ENCODE results near the gene SPTBN1.

SPTBN1 gene

DNA sequence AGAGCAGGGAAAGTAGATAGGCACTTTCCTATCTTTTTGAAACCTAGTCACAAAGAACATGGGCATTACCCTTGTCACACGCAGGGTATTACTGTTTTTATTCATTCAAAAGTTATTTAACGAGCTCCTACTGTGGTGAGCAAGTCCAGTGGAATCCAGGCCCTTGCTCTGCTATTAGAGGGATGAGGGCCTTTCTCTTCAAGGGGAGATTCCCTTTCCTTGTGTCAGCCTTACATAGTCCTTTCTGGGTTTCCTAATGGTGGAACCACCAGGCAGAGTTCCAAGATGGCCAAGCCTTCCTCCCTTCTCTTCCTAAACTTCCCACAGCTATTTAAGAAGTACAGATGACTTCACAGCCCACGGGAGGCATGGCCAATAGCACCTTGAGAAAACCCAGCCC, 64.6 kb downstream of the SPTBN1 start:
- H3K4me3 ChIP-seq (ENCODE audit: low read depth, low read length) = no peak overlapping the region

DNA sequence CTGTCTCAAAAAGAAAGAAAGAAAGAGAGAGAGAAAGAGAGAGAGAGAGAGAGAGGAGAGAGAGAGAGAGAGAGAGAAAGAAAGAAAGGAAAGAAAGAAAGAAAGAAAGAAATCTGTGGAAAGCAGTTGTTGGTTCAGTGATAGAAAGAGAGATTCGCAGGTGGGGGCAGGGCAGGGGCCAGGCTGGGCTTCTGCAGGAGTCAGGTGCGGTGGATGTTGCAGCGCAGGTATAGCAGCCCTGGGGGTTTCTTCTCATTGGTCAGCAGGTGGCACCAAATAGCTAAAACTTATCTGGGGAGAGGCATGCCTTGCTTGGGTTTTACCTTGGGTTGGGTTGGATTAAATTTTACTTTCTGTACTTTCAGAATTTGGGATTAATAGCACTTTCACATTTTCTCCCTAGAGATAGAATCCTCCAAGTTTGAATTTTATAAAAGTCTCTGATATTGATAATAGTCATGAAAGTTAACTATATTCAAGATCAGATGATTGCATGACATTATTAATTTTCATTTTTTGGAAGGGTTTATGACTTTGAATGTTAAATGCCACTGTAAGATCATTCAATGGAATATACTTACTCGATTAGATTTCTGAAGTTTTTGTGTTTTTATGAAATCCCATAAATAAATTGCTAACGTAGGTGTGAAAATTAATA, 66.6 kb downstream of the SPTBN1 start:
- no peak overlapping the region for H3K4me3 ChIP-seq (ENCODE audit: low read depth, low read length)

More for the DNA sequence above, 64.6 kb downstream of the SPTBN1 start:
- no peak for DNase-seq (ENCODE audit: low read depth)
- TF ChIP-seq POLR2A (IDR thresholded peaks at IDR 0.05; ENCODE audit: extremely low read depth, insufficient read length) (no peak), MYC (IDR thresholded peaks at IDR 0.05; ENCODE audit: low read depth, low read length) (no peak)
- TF ChIP-seq, protein P1, sequence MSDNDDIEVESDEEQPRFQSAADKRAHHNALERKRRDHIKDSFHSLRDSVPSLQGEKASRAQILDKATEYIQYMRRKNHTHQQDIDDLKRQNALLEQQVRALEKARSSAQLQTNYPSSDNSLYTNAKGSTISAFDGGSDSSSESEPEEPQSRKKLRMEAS (IDR thresholded peaks at IDR 0.05; ENCODE audit: low read depth, low read length) = no peak
- TF ChIP-seq, protein P2, sequence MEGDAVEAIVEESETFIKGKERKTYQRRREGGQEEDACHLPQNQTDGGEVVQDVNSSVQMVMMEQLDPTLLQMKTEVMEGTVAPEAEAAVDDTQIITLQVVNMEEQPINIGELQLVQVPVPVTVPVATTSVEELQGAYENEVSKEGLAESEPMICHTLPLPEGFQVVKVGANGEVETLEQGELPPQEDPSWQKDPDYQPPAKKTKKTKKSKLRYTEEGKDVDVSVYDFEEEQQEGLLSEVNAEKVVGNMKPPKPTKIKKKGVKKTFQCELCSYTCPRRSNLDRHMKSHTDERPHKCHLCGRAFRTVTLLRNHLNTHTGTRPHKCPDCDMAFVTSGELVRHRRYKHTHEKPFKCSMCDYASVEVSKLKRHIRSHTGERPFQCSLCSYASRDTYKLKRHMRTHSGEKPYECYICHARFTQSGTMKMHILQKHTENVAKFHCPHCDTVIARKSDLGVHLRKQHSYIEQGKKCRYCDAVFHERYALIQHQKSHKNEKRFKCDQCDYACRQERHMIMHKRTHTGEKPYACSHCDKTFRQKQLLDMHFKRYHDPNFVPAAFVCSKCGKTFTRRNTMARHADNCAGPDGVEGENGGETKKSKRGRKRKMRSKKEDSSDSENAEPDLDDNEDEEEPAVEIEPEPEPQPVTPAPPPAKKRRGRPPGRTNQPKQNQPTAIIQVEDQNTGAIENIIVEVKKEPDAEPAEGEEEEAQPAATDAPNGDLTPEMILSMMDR (IDR thresholded peaks at IDR 0.05; ENCODE audit: low read depth, low read length) = no peak

DNA sequence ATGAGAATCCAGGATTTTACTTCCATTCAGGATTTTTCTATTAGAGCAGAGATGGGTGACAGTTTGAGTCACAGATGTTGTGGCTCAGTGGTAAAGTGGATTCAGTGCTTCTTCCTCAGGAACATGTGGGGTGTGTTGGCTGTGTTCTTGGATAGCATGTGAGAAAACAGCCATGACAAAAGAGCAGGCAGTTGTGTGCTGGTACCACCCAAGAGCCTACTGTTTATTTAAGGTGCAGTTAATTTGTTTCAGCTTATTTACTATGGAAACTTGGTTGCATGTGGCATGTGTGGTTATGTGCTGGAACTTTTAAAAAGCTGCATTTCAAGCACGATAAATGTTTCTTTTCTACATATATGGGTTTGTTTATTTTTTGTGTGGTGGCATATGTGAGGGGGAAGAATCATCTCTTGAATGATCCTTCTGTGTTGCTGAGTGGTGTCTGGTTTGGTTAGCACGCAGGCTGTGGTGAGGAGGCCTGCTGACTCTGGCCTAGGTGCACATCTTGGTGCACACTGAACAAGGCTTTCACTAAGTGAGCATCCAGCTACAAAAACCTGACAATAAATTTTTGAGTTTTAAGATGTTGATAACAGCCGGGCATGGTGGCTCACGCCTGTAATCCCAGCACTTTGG, 67.3 kb downstream of the SPTBN1 start:
- no peak for DNase-seq (ENCODE audit: low read depth)
- no peak overlapping the region for H3K4me3 ChIP-seq (ENCODE audit: low read depth, low read length)
- TF ChIP-seq, protein P1 (IDR thresholded peaks at IDR 0.05; ENCODE audit: low read depth, low read length) = no peak
- TF ChIP-seq POLR2A (IDR thresholded peaks at IDR 0.05; ENCODE audit: extremely low read depth, insufficient read length) = no peak
- TF ChIP-seq, protein P2 (IDR thresholded peaks at IDR 0.05; ENCODE audit: low read depth, low read length) = no peak

More for the DNA sequence above, 66.6 kb downstream of the SPTBN1 start:
- DNase-seq (ENCODE audit: low read depth) = peak; percentile 74
- TF ChIP-seq, protein P2 (IDR thresholded peaks at IDR 0.05; ENCODE audit: low read depth, low read length) = peak; percentile 75
- TF ChIP-seq, protein P1 (IDR thresholded peaks at IDR 0.05; ENCODE audit: low read depth, low read length) = peak; percentile 56
- TF ChIP-seq POLR2A (IDR thresholded peaks at IDR 0.05; ENCODE audit: extremely low read depth, insufficient read length) (no peak), MYC (IDR thresholded peaks at IDR 0.05; ENCODE audit: low read depth, low read length) (0 out of 2 replicates have a peak, but pooled peaks have one; percentile 20)

DNA sequence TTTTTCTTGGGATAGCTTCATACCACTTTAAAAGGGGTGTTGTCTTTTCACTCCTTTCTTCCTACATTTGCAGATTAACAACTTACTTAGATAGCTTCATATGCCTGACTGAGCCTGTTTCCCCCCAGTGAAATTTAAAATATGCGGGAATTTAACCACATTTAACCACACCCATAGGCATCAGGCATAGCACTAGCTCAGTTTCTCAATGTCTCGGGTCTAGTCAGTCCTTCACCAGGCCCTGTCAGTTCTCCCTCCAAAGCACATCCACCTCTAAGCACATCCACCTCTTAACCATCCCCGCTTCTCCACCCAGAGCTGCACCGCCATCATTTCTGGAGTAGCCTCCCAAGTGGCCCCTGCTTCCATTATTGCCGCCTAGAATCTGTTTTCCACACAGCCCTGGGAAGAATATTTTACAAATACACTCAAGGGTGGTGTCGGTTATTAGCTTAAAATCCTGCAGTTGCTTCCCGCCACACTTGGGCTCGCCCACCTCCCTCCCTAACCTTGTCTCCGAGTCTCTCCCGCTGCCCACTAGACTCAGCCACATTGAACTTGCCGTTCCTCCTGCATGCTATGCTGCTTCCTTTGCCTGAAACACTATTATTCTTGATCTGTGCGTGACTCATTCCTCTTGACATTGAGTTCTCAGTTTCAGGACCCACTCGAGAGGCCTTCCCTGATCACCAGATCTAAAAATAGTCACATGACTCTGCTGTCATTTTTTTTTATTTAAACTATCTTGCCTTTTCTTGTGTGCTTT, 68.3 kb downstream of the SPTBN1 start:
- no peak overlapping the region for H3K4me3 ChIP-seq (ENCODE audit: low read depth, low read length)
- DNase-seq (ENCODE audit: low read depth) = peak; percentile 28
- TF ChIP-seq, protein P2 (IDR thresholded peaks at IDR 0.05; ENCODE audit: low read depth, low read length) = no peak
- no peak for TF ChIP-seq POLR2A (IDR thresholded peaks at IDR 0.05; ENCODE audit: extremely low read depth, insufficient read length)
- no peak for TF ChIP-seq MYC (IDR thresholded peaks at IDR 0.05; ENCODE audit: low read depth, low read length)

GRCh38 chr2:54525321-54525720, 69.2 kb downstream of the SPTBN1 start:
- H3K4me3 ChIP-seq (ENCODE audit: low read depth, low read length) = no peak overlapping the region
- TF ChIP-seq, protein P1 (IDR thresholded peaks at IDR 0.05; ENCODE audit: low read depth, low read length) = no peak
- TF ChIP-seq POLR2A (IDR thresholded peaks at IDR 0.05; ENCODE audit: extremely low read depth, insufficient read length) (no peak), MYC (IDR thresholded peaks at IDR 0.05; ENCODE audit: low read depth, low read length) (no peak)
- TF ChIP-seq, protein P2 (IDR thresholded peaks at IDR 0.05; ENCODE audit: low read depth, low read length) = no peak
- no peak for DNase-seq (ENCODE audit: low read depth)
